ENCODE data around the gene PSMA8. TPM values are rescaled to one million over a fixed set of nuclear protein-coding genes. Genes with fewer than 3 reads are reported as not detected.

Gene PSMA8
- polyA plus RNA-seq, 1 of the 3 experiments (the other 2 are of a cell fraction): not detected

DNA sequence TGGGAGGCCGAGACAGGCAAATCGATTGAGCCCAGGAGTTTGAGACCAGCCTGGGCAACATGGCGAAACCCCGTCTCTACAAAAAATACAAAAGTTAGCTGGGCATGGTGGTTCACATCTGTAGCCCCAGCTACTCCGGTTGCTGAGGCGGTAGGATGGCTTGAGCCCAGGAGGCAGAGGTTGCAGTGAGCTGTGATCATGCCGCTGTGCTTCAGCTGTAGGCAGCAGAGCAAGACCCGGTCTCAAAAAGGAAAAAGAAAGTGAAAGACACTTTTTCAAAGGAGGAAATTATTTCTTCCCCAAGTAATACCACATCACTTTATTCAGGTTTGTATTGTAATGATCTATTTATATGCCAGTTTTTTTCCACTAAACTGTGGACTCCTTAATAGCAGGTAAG is 56.8 kb downstream of the PSMA8 start:
- H3K4me3 ChIP-seq (ENCODE audit: low read depth in 2 of 2, low read length in 1 of 2): no peak overlapping the region
- 81% methylated on average over 8 of the region's 8 CpGs for WGBS (ENCODE audit: low lambda C conversion rate)

GRCh38 chr18:26192233-26192632 is 58.6 kb downstream of the PSMA8 start:
- H3K9ac ChIP-seq: no peak overlapping the region
- no peaks in the 10 kb centered on the region for H3K27me3 ChIP-seq (ENCODE audit: insufficient read depth)
- no peak overlapping the region for H2AFZ ChIP-seq (ENCODE audit: low read depth)
- no peaks in the 10 kb centered on the region for H3K4me1 ChIP-seq (ENCODE audit: control insufficient read depth in 1 of 2, insufficient read depth in 2 of 2, low read depth in 1 of 2, low read length in 1 of 2)
- no peaks in the 10 kb centered on the region for H3K9me3 ChIP-seq
- no peak overlapping the region for H3K4me2 ChIP-seq
- no peaks in the 10 kb centered on the region for H3K79me2 ChIP-seq (ENCODE audit: insufficient read depth)
- POLR2A ChIA-PET: no interaction called here
- H3K27ac ChIP-seq (ENCODE audit: low read depth in 2 of 2, low read length in 1 of 2): no peak overlapping the region
- CTCF ChIA-PET: no interaction called here
- H4K20me1 ChIP-seq (ENCODE audit: insufficient read depth): no peaks in the 10 kb centered on the region
- no peaks in the 10 kb centered on the region for H3K36me3 ChIP-seq (replicated peaks in 1 of 2; ENCODE audit: control insufficient read depth in 1 of 2, insufficient read depth in 2 of 2, low read length in 1 of 2)
- H3K4me3 ChIP-seq (ENCODE audit: low read depth in 2 of 2, low read length in 1 of 2): no peak overlapping the region
- no peaks in the 10 kb centered on the region for H3F3A ChIP-seq (replicated peaks; ENCODE audit: insufficient read depth)
- H3K9me2 ChIP-seq: no peaks in the 10 kb centered on the region
- TF ChIP-seq, protein P1, sequence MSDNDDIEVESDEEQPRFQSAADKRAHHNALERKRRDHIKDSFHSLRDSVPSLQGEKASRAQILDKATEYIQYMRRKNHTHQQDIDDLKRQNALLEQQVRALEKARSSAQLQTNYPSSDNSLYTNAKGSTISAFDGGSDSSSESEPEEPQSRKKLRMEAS (IDR thresholded peaks at IDR 0.05; ENCODE audit: low read depth): no peak
- 44% methylated on average over 1 of the region's 1 CpG for WGBS (ENCODE audit: low lambda C conversion rate)
- no peak for DNase-seq

More for the DNA sequence above, 56.8 kb downstream of the PSMA8 start:
- H3K36me3 ChIP-seq (replicated peaks in 1 of 2; ENCODE audit: control insufficient read depth in 1 of 2, insufficient read depth in 2 of 2, low read length in 1 of 2): no peaks in the 10 kb centered on the region
- no peaks in the 10 kb centered on the region for H4K20me1 ChIP-seq (ENCODE audit: insufficient read depth)
- no peak overlapping the region for H3K9ac ChIP-seq
- H3F3A ChIP-seq (replicated peaks; ENCODE audit: insufficient read depth): no peaks in the 10 kb centered on the region
- H3K27me3 ChIP-seq (ENCODE audit: insufficient read depth): no peaks in the 10 kb centered on the region
- ChIA-PET POLR2A (no interaction called here), CTCF (no interaction called here)
- no peak overlapping the region for H3K27ac ChIP-seq (ENCODE audit: low read depth in 2 of 2, low read length in 1 of 2)
- no peak for DNase-seq
- H3K79me2 ChIP-seq (ENCODE audit: insufficient read depth): no peaks in the 10 kb centered on the region
- H3K9me2 ChIP-seq: no peaks in the 10 kb centered on the region
- no peak overlapping the region for H3K4me2 ChIP-seq
- H3K4me1 ChIP-seq (ENCODE audit: control insufficient read depth in 1 of 2, insufficient read depth in 2 of 2, low read depth in 1 of 2, low read length in 1 of 2): no peaks in the 10 kb centered on the region
- TF ChIP-seq FOXM1 (IDR thresholded peaks at IDR 0.05; ENCODE audit: low read depth): no peak
- TF ChIP-seq EZH2phosphoT487 (IDR thresholded peaks at IDR 0.05; ENCODE audit: borderline replicate concordance, low read depth): no peak
- TF ChIP-seq, protein P2, sequence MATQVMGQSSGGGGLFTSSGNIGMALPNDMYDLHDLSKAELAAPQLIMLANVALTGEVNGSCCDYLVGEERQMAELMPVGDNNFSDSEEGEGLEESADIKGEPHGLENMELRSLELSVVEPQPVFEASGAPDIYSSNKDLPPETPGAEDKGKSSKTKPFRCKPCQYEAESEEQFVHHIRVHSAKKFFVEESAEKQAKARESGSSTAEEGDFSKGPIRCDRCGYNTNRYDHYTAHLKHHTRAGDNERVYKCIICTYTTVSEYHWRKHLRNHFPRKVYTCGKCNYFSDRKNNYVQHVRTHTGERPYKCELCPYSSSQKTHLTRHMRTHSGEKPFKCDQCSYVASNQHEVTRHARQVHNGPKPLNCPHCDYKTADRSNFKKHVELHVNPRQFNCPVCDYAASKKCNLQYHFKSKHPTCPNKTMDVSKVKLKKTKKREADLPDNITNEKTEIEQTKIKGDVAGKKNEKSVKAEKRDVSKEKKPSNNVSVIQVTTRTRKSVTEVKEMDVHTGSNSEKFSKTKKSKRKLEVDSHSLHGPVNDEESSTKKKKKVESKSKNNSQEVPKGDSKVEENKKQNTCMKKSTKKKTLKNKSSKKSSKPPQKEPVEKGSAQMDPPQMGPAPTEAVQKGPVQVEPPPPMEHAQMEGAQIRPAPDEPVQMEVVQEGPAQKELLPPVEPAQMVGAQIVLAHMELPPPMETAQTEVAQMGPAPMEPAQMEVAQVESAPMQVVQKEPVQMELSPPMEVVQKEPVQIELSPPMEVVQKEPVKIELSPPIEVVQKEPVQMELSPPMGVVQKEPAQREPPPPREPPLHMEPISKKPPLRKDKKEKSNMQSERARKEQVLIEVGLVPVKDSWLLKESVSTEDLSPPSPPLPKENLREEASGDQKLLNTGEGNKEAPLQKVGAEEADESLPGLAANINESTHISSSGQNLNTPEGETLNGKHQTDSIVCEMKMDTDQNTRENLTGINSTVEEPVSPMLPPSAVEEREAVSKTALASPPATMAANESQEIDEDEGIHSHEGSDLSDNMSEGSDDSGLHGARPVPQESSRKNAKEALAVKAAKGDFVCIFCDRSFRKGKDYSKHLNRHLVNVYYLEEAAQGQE (IDR thresholded peaks at IDR 0.05; ENCODE audit: low read depth, low read length): no peak
- TF ChIP-seq TAF1 (IDR thresholded peaks at IDR 0.05; ENCODE audit: borderline replicate concordance, low read depth, low read length): no peak
- TF ChIP-seq, protein P3, sequence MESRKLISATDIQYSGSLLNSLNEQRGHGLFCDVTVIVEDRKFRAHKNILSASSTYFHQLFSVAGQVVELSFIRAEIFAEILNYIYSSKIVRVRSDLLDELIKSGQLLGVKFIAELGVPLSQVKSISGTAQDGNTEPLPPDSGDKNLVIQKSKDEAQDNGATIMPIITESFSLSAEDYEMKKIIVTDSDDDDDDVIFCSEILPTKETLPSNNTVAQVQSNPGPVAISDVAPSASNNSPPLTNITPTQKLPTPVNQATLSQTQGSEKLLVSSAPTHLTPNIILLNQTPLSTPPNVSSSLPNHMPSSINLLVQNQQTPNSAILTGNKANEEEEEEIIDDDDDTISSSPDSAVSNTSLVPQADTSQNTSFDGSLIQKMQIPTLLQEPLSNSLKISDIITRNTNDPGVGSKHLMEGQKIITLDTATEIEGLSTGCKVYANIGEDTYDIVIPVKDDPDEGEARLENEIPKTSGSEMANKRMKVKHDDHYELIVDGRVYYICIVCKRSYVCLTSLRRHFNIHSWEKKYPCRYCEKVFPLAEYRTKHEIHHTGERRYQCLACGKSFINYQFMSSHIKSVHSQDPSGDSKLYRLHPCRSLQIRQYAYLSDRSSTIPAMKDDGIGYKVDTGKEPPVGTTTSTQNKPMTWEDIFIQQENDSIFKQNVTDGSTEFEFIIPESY (IDR thresholded peaks at IDR 0.05; ENCODE audit: borderline replicate concordance, low read depth): no peak
- no peak for TF ChIP-seq YY1 (IDR thresholded peaks at IDR 0.05; ENCODE audit: low read depth)
- no peak for TF ChIP-seq JUND (IDR thresholded peaks at IDR 0.05)
- TF ChIP-seq RXRA (IDR thresholded peaks at IDR 0.05; ENCODE audit: borderline replicate concordance, low read depth): no peak
- TF ChIP-seq, protein P1 (IDR thresholded peaks at IDR 0.05; ENCODE audit: low read depth): no peak
- TF ChIP-seq POLR2AphosphoS5 (IDR thresholded peaks at IDR 0.05; ENCODE audit: low read depth, low read length): no peak
- TF ChIP-seq NFIC (IDR thresholded peaks at IDR 0.05; ENCODE audit: borderline replicate concordance): no peak
- TF ChIP-seq EP300 (IDR thresholded peaks at IDR 0.05; ENCODE audit: borderline replicate concordance in 1 of 2, low read depth in 1 of 2, low read length in 1 of 2): no peak
- H3K9me3 ChIP-seq: no peaks in the 10 kb centered on the region
- no peak overlapping the region for H2AFZ ChIP-seq (ENCODE audit: low read depth)

Data from SK-N-SH (cell line).